H1 (cell line): ENCODE data around the gene EMX2. TPM values are rescaled to one million over a fixed set of nuclear protein-coding genes. Genes with fewer than 3 reads are reported as not detected.

ENCODE experiments used
- CTCF ChIA-PET: fragments of 300-600 bp; sonication (Branson Sonifier 250); formaldehyde crosslinking; loops from one replicate; lab custom pipeline; 2021; ENCODE audit not compliant: partially characterized antibody; lab: Charles Lee
- POLR2A ChIA-PET: fragments of 300-600 bp; sonication (Branson Sonifier 250); formaldehyde crosslinking; loops from one replicate; lab custom pipeline; 2021; ENCODE audit warnings: inconsistent platforms; ENCODE audit not compliant: partially characterized antibody; lab: Charles Lee
- DNase-seq, 2 experiments: peaks; one replicate each; pipeline versions ENCODE4 v3.0.0 to v3.0.0-alpha.2; 2010 to 2022; ENCODE audit warnings: low spot score in 2 of 2, low read depth in 1 of 2, mixed read lengths in 1 of 2
- FAIRE-seq: peaks from 2 replicates; lab custom pipeline; 2011; peaks lifted over from hg19 to GRCh38; lab: Jason Lieb, UNC
- H2AFZ ChIP-seq: 2 replicates; pipeline ENCODE4 v1.8.1; 2012; ENCODE audit warnings: low read length, inconsistent platforms
- H2AK5ac ChIP-seq: 2 replicates; pipeline ENCODE4 v1.6.1; 2013; ENCODE audit warnings: low read depth, low read length
- H2BK120ac ChIP-seq: replicated peaks from 2 replicates; pipeline ENCODE3; 2013; ENCODE audit warnings: low read depth, low read length, inconsistent platforms
- H2BK12ac ChIP-seq: 2 replicates; pipeline ENCODE4 v1.6.1; 2013; ENCODE audit warnings: low read depth, low read length
- H2BK15ac ChIP-seq: 2 replicates; pipeline ENCODE4 v1.6.1; 2013; ENCODE audit warnings: low read length
- H2BK20ac ChIP-seq: 2 replicates; pipeline ENCODE4 v1.6.1; 2013; ENCODE audit warnings: low read length
- H2BK5ac ChIP-seq: 2 replicates; pipeline ENCODE4 v1.6.1; 2013; ENCODE audit warnings: low read depth, low read length
- H3K14ac ChIP-seq: 2 replicates; pipeline ENCODE4 v1.6.1; 2013; ENCODE audit warnings: inconsistent platforms; ENCODE audit not compliant: insufficient read length
- H3K18ac ChIP-seq: 2 replicates; pipeline ENCODE4 v1.6.1; 2013; ENCODE audit warnings: low read length; ENCODE audit errors: extremely low read depth
- H3K23ac ChIP-seq: 2 replicates; pipeline ENCODE4 v1.6.1; 2013; ENCODE audit warnings: inconsistent platforms; ENCODE audit not compliant: insufficient read length
- H3K23me2 ChIP-seq: 2 replicates; pipeline ENCODE4 v1.6.1; 2013; ENCODE audit warnings: low read depth, low read length
- H3K27ac ChIP-seq: 2 replicates; pipeline ENCODE4 v1.6.1; 2011; ENCODE audit warnings: low read depth, low read length, inconsistent platforms
- H3K27me3 ChIP-seq, 4 experiments: replicated peaks in 1 of 4; 1 replicate in 1 of 4; 2 replicates in 3 of 4; pipeline versions ENCODE4 v1.6.1 to v1.8.1; 2011 to 2013; ENCODE audit warnings: low read length in 3 of 4, mild to moderate bottlenecking in 3 of 4, inconsistent platforms in 2 of 4, mixed read lengths in 2 of 4, moderate library complexity in 1 of 4; ENCODE audit not compliant: control insufficient read depth in 3 of 4, insufficient read depth in 3 of 4; ENCODE audit errors: extremely low read depth in 1 of 4
- H3K36me3 ChIP-seq, 4 experiments: 2 replicates each; pipeline versions ENCODE4 v1.6.1 to v1.8.1; 2011 to 2013; ENCODE audit warnings: mild to moderate bottlenecking in 4 of 4, low read length in 3 of 4, moderate library complexity in 2 of 4, control low read depth in 1 of 4, inconsistent platforms in 1 of 4; ENCODE audit not compliant: insufficient read depth in 4 of 4, control insufficient read depth in 2 of 4
- H3K4ac ChIP-seq: replicated peaks from 2 replicates; pipeline ENCODE3; 2013; ENCODE audit warnings: low read length, low read depth, mixed read lengths, inconsistent platforms; ENCODE audit not compliant: insufficient read length
- H3K4me1 ChIP-seq, 4 experiments: replicated peaks in 1 of 4; 1 replicate in 1 of 4; 2 replicates in 3 of 4; pipeline versions ENCODE4 v1.6.1 to v1.8.1; 2011 to 2013; ENCODE audit warnings: low read length in 3 of 4, inconsistent platforms in 2 of 4, mixed read lengths in 1 of 4; ENCODE audit not compliant: insufficient read depth in 4 of 4, control insufficient read depth in 3 of 4
- H3K4me2 ChIP-seq, 2 experiments: 2 replicates each; pipeline versions ENCODE4 v1.6.1 to v1.8.1; 2011 to 2013; ENCODE audit warnings: low read depth in 2 of 2, low read length in 2 of 2, control low read depth in 1 of 2, inconsistent platforms in 1 of 2, mild to moderate bottlenecking in 1 of 2; ENCODE audit not compliant: insufficient read depth in 1 of 2
- H3K4me3 ChIP-seq, 4 experiments: fragments of 200-600, 300-600 bp in 1 of 4; sonication (generic), shearing (Covaris generic), sonication (Bioruptor Twin) in 1 of 4; 2 replicates each; pipeline versions ENCODE4 v1.5.1 to v1.8.1; 2011 to 2016; ENCODE audit warnings: low read length in 4 of 4, low read depth in 3 of 4, control low read depth in 2 of 4, inconsistent platforms in 2 of 4, mild to moderate bottlenecking in 2 of 4, mixed read lengths in 1 of 4, moderate library complexity in 1 of 4; ENCODE audit not compliant: insufficient read depth in 2 of 4; ENCODE audit errors: extremely low read depth in 1 of 4
- H3K56ac ChIP-seq: replicated peaks from 2 replicates; pipeline ENCODE3; 2013; ENCODE audit warnings: low read depth, mild to moderate bottlenecking, mixed read lengths, low read length, inconsistent platforms; ENCODE audit not compliant: insufficient read length
- H3K79me1 ChIP-seq: 2 replicates; pipeline ENCODE4 v1.6.1; 2013; ENCODE audit warnings: low read depth, low read length, control low read depth
- H3K79me2 ChIP-seq, 2 experiments: 2 replicates each; pipeline versions ENCODE4 v1.6.1 to v1.8.1; 2012 to 2013; ENCODE audit warnings: low read length in 2 of 2, mild to moderate bottlenecking in 2 of 2, inconsistent platforms in 1 of 2; ENCODE audit not compliant: insufficient read depth in 2 of 2, control insufficient read depth in 1 of 2
- H3K9ac ChIP-seq, 4 experiments: replicated peaks in 1 of 4; 1 replicate in 1 of 4; 2 replicates in 3 of 4; pipeline versions ENCODE4 v1.6.1 to v1.8.1; 2011 to 2013; ENCODE audit warnings: low read depth in 3 of 4, low read length in 3 of 4, control low read depth in 2 of 4, mild to moderate bottlenecking in 2 of 4, moderate library complexity in 2 of 4, inconsistent platforms in 1 of 4; ENCODE audit errors: extremely low read depth in 1 of 4
- H3K9me3 ChIP-seq, 2 experiments: 2 replicates each; pipeline versions ENCODE4 v1.6.1 to v1.8.1; 2012 to 2013; ENCODE audit warnings: mild to moderate bottlenecking in 2 of 2, moderate library complexity in 2 of 2, control low read depth in 1 of 2, inconsistent platforms in 1 of 2, low read depth in 1 of 2, low read length in 1 of 2, mixed read lengths in 1 of 2; ENCODE audit not compliant: insufficient read depth in 2 of 2
- H4K20me1 ChIP-seq, 2 experiments: replicated peaks in 1 of 2; 2 replicates each; pipeline versions ENCODE3 to v1.8.1; 2011 to 2013; ENCODE audit warnings: inconsistent platforms in 2 of 2, low read length in 2 of 2, mild to moderate bottlenecking in 1 of 2; ENCODE audit not compliant: insufficient read depth in 2 of 2, control insufficient read depth in 1 of 2
- H4K5ac ChIP-seq: 2 replicates; pipeline ENCODE4 v1.6.1; 2013; ENCODE audit warnings: low read length, low read depth, mixed read lengths, inconsistent platforms; ENCODE audit not compliant: insufficient read length
- H4K8ac ChIP-seq: 2 replicates; pipeline ENCODE4 v1.8.0; 2013; ENCODE audit warnings: mild to moderate bottlenecking, moderate library complexity, low read length, inconsistent platforms; ENCODE audit not compliant: insufficient read depth; ENCODE audit errors: extremely low read depth
- H4K91ac ChIP-seq: replicated peaks from 2 replicates; pipeline ENCODE3; 2013; ENCODE audit warnings: low read length, mixed read lengths, inconsistent platforms; ENCODE audit not compliant: insufficient read length
- ATF3 ChIP-seq: IDR thresholded peaks from 2 replicates; pipeline ENCODE4 v1.6.1; 2011; ENCODE audit warnings: low read depth, mild to moderate bottlenecking, low read length; ENCODE audit not compliant: insufficient read depth
- BACH1 ChIP-seq: IDR thresholded peaks from 2 replicates; pipeline ENCODE4 v1.6.1; 2012; ENCODE audit warnings: low read length, improper control_type of control experiment
- BCL11A ChIP-seq, 2 experiments: IDR thresholded peaks; one replicate each; pipeline ENCODE4 v1.6.1; 2011; ENCODE audit warnings: low read depth in 2 of 2, low read length in 2 of 2, mild to moderate bottlenecking in 2 of 2
- BRCA1 ChIP-seq: IDR thresholded peaks from 2 replicates; pipeline ENCODE4 v1.6.1; 2012; ENCODE audit warnings: low read depth, low read length, improper control_type of control experiment
- FOSL1 ChIP-seq: IDR thresholded peaks from 2 replicates; pipeline ENCODE4 v1.6.1; 2011; ENCODE audit warnings: mild to moderate bottlenecking, low read depth, low read length, moderate library complexity; ENCODE audit not compliant: insufficient read depth
- HDAC6 ChIP-seq: IDR thresholded peaks from one replicate; pipeline ENCODE4 v1.7.1; 2012; ENCODE audit warnings: low read depth, mild to moderate bottlenecking, inconsistent platforms, low read length, moderate library complexity
- MAX ChIP-seq: IDR thresholded peaks from 2 replicates; pipeline ENCODE4 v1.6.1; 2012; ENCODE audit warnings: inconsistent platforms
- RFX5 ChIP-seq: IDR thresholded peaks from 2 replicates; pipeline ENCODE4 v1.6.1; 2011; ENCODE audit warnings: low read depth, low read length, improper control_type of control experiment, borderline replicate concordance
- SAP30 ChIP-seq: fragments of 300-600 bp; sonication (generic); IDR thresholded peaks from 2 replicates; pipeline ENCODE4 v1.7.1; 2012; ENCODE audit warnings: low read length, moderate library complexity, mild to moderate bottlenecking, inconsistent platforms; ENCODE audit not compliant: insufficient read depth, insufficient replicate concordance
- SUZ12 ChIP-seq: fragments of 200-600 bp; sonication (generic); IDR thresholded peaks from 2 replicates; pipeline ENCODE4 v1.6.1; 2012; ENCODE audit warnings: mild to moderate bottlenecking, inconsistent platforms, low read length, moderate library complexity, mixed read lengths
- TAF1 ChIP-seq: IDR thresholded peaks from 2 replicates; pipeline ENCODE4 v1.6.1; 2011; ENCODE audit warnings: mild to moderate bottlenecking, low read depth, low read length
- YY1 ChIP-seq: IDR thresholded peaks from 2 replicates; pipeline ENCODE4 v1.6.1; 2011; ENCODE audit warnings: low read depth, mild to moderate bottlenecking, low read length
- WGBS, 2 experiments: shearing (Covaris generic) in 1 of 2; methylation state at CpG; one replicate each; pipeline versions ENCODE4 v1.1.6 to v1.1.7; 2013 to 2015; ENCODE audit warnings: low lambda C conversion rate in 2 of 2, mixed read lengths in 2 of 2, inconsistent platforms in 1 of 2, low coverage in 1 of 2, missing lambda C conversion rate in 1 of 2; ENCODE audit not compliant: insufficient replicate concordance in 2 of 2, insufficient coverage in 1 of 2, insufficient read length in 1 of 2; ENCODE audit errors: extremely low coverage in 1 of 2, missing lambda C conversion rate in 1 of 2; 5-methylcytosine and 5-hydroxymethylcytosine counted together
- polyA plus RNA-seq, 7 experiments: library from polyadenylated mRNA; depleted of rRNA in 3 of 7; stranded (reverse) in 5 of 7; unstranded in 2 of 7; fragments of >200 nt in 5 of 7; fragments of 200-250 nt in 2 of 7; gene quantifications; 1 replicate in 5 of 7; 2 replicates in 1 of 7; 4 replicates in 1 of 7; pipeline versions ENCODE4 v1.2.1 to v1.2.3, GENCODE V29; 2011 to 2013; ENCODE audit warnings: missing spikeins in 2 of 7, mixed read lengths in 2 of 7
- total RNA-seq: library from RNA; stranded (reverse); fragmentation: NEBNext Ultra II Directional; extraction: Animal tissue kit (Norgen Biotek cat#: 25700); gene quantifications from 2 replicates; pipeline ENCODE4 v1.2.1, GENCODE V29; 2021

The EMX2 gene
- total and polyA plus RNA-seq, 2 of the 8 experiments (the other 6 are each of a cell fraction or from before 2014, with no cell fraction given): not detected

- Histone ChIP-seq H4K20me1 (no peaks in the 10 kb centered on the region), H3K27me3 (peaks cover 0 to 2% (median under 1%) of the 10 kb centered on the region in 4 experiments; a peak in 1 of 7 replicates), H3K79me2 (no peaks in the 10 kb centered on the region), H3K79me1 (no peaks in the 10 kb centered on the region), H3K9ac (no peak overlapping the region), H2AK5ac (no peak overlapping the region), H3K56ac (no peak overlapping the region), H3K36me3 (no peaks in the 10 kb centered on the region), H4K91ac (no peak overlapping the region), H2BK12ac (no peak overlapping the region), H3K27ac (no peak overlapping the region), H3K4me2 (no peak overlapping the region), H3K14ac (no peak overlapping the region), H3K4me1 (peaks cover 0 to 3% (median 1%) of the 10 kb centered on the region in 4 experiments; a peak in 2 of 7 replicates), H4K5ac (no peak overlapping the region), H4K8ac (no peak overlapping the region), H2BK5ac (no peak overlapping the region), H3K4me3 (no peak overlapping the region), H2BK120ac (no peak overlapping the region), H3K23me2 (peaks cover 4% of the 10 kb centered on the region; the same call in 1 of the 2 replicates), H2BK15ac (no peak overlapping the region), H3K4ac (no peak overlapping the region), H2AFZ (no peak overlapping the region), H2BK20ac (no peak overlapping the region), H3K18ac (no peak overlapping the region), H3K9me3 (no peaks in the 10 kb centered on the region), H3K23ac (no peak overlapping the region)
- POLR2A ChIA-PET: no interaction called here
- DNase-seq (no peak), FAIRE-seq (no peak)
- 84% methylated on average over 10 of the region's 10 CpGs; no CpG with 5 or more reads in 1 of the 2 experiments for WGBS, 2 experiments
- CTCF ChIA-PET: interaction anchor here (1.2 to 10.9 kb wide), 5 partner anchors 31 to 956 kb away, joined by 3 to 84 read pairs (median 5); partner anchors contain the start of gene EMX2
- TF ChIP-seq SAP30 (no peak), FOSL1 (no peak), TAF1 (no peak), BRCA1 (no peak), BACH1 (no peak), SUZ12 (no peak), BCL11A (IDR thresholded peaks at IDR 0.05; ENCODE audit: low read depth in 2 of 2, low read length in 2 of 2) (no peak), HDAC6 (no peak), ATF3 (no peak), RFX5 (no peak), YY1 (no peak), MAX (no peak)
Measured at GRCh38 chr10:117502421-117503243, 39.9 kb upstream of the EMX2 start.
